MM.1S (cell line): ENCODE measurements around the gene WBP4.
"Not testable (repeated sequence)": the region's sequence is repeated elsewhere in the genome, so short reads cannot be mapped to it uniquely, and the experiment has no call there.

Experiments
- DNase-seq: peaks from one replicate; pipeline ENCODE4 v3.0.0-alpha.2; 2015
- H2AFZ ChIP-seq: fragments of 300-600 bp; sonication (generic); 2 replicates; pipeline ENCODE4 v1.6.0; 2016; ENCODE audit warnings: antibody characterized with exemption, low read length
- H3F3A ChIP-seq: fragments of 300-600 bp; sonication (generic); 2 replicates; pipeline ENCODE4 v1.6.1; 2016; ENCODE audit warnings: mild to moderate bottlenecking, antibody characterized with exemption, low read length, moderate library complexity, mixed read lengths; ENCODE audit not compliant: insufficient read depth
- H3K27ac ChIP-seq: fragments of 300-600 bp; sonication (generic); 2 replicates; pipeline ENCODE4 v1.5.1; 2016; ENCODE audit warnings: mild to moderate bottlenecking, low read length
- H3K27me3 ChIP-seq: fragments of 300-600 bp; sonication (generic); replicated peaks from 2 replicates; pipeline ENCODE4 v1.6.0; 2016; ENCODE audit warnings: low read length; ENCODE audit not compliant: insufficient read depth
- H3K36me3 ChIP-seq: fragments of 300-600 bp; sonication (generic); replicated peaks from 2 replicates; pipeline ENCODE4 v1.6.1; 2016; ENCODE audit warnings: mild to moderate bottlenecking, low read length, mixed read lengths; ENCODE audit not compliant: insufficient read depth
- H3K4me1 ChIP-seq: fragments of 300-600 bp; sonication (generic); 2 replicates; pipeline ENCODE4 v1.6.1; 2016; ENCODE audit warnings: low read length, mixed read lengths
- H3K4me2 ChIP-seq: fragments of 300-600 bp; sonication (generic); 2 replicates; pipeline ENCODE4 v1.6.0; 2016; ENCODE audit warnings: low read depth, low read length
- H3K4me3 ChIP-seq: fragments of 300-600 bp; sonication (generic); 2 replicates; pipeline ENCODE4 v1.5.1; 2016; ENCODE audit warnings: low read length, mixed read lengths
- H3K79me2 ChIP-seq: fragments of 300-600 bp; sonication (generic); 2 replicates; pipeline ENCODE4 v1.6.1; 2016; ENCODE audit warnings: mixed run types, low read length, mixed read lengths
- H3K9ac ChIP-seq: fragments of 300-600 bp; sonication (generic); 2 replicates; pipeline ENCODE4 v1.6.1; 2016; ENCODE audit warnings: low read length, mixed read lengths
- H3K9me2 ChIP-seq: fragments of 300-600 bp; sonication (generic); replicated peaks from 2 replicates; pipeline ENCODE4 v1.6.1; 2016; ENCODE audit warnings: mild to moderate bottlenecking, low read length, mixed read lengths; ENCODE audit not compliant: insufficient read depth
- H3K9me3 ChIP-seq: fragments of 300-600 bp; sonication (generic); replicated peaks from 2 replicates; pipeline ENCODE4 v1.6.1; 2016; ENCODE audit warnings: mild to moderate bottlenecking, low read length, mixed read lengths; ENCODE audit not compliant: insufficient read depth
- H4K20me1 ChIP-seq: fragments of 300-600 bp; sonication (generic); 2 replicates; pipeline ENCODE4 v1.6.1; 2016; ENCODE audit warnings: mild to moderate bottlenecking, low read length, moderate library complexity, mixed read lengths; ENCODE audit not compliant: insufficient read depth
- CTCF ChIP-seq: fragments of 300-600 bp; sonication (generic); IDR thresholded peaks from 2 replicates; pipeline ENCODE4 v1.5.1; 2016; ENCODE audit warnings: antibody characterized with exemption, low read length, mixed read lengths
- EZH2 ChIP-seq: fragments of 300-600 bp; sonication (generic); optimal IDR thresholded peaks from 2 replicates; pipeline ENCODE3; 2017; ENCODE audit warnings: low read depth, mild to moderate bottlenecking, antibody characterized with exemption, low read length, mixed read lengths
- EZH2phosphoT487 ChIP-seq: fragments of 300-600 bp; sonication (generic); IDR thresholded peaks from 2 replicates; pipeline ENCODE4 v1.6.1; 2018; ENCODE audit warnings: antibody characterized with exemption, low read length

The WBP4 gene

GRCh38 chr13:41131660-41132511 is 70.6 kb downstream of the WBP4 start:
- Histone ChIP-seq H3K4me2 (peak overlapping the region; percentile 39; the same call in 1 of the 2 replicates), H3K9ac (peak overlapping the region; percentile 48; the same call in 1 of the 2 replicates), H2AFZ (peak overlapping the region; percentile 78), H3K4me3 (peak overlapping the region; percentile 78)
- not testable (repeated sequence) for H3K27ac ChIP-seq, DNase-seq, H3K9me3 ChIP-seq, H3F3A ChIP-seq, H3K4me1 ChIP-seq, H4K20me1 ChIP-seq, H3K9me2 ChIP-seq, H3K36me3 ChIP-seq, H3K27me3 ChIP-seq, H3K79me2 ChIP-seq

- peak within 1 kb of the TSS; percentile 78 for H3K4me3 ChIP-seq
- peak within 1 kb of the TSS; percentile 47 for H3K4me2 ChIP-seq
- no peaks in the 10 kb centered on the region for H4K20me1 ChIP-seq
- peak within 1 kb of the TSS; percentile 86 for H2AFZ ChIP-seq
- no peak for TF ChIP-seq EZH2
- TF ChIP-seq CTCF, result no peak
- no peak for TF ChIP-seq EZH2phosphoT487
- H3K36me3 ChIP-seq, result no peaks in the 10 kb centered on the region
- DNase-seq, result peak; percentile 90
- no peaks in the 10 kb centered on the region for H3F3A ChIP-seq
- no peak within 1 kb of the TSS for H3K27ac ChIP-seq
- no peaks in the 10 kb centered on the region for H3K79me2 ChIP-seq
- no peaks in the 10 kb centered on the region for H3K9me3 ChIP-seq
- H3K9ac ChIP-seq, result peak within 1 kb of the TSS; percentile 62; the same call in 1 of the 2 replicates
- no peaks in the 10 kb centered on the region for H3K9me2 ChIP-seq
- H3K4me1 ChIP-seq, result no peaks in the 10 kb centered on the region
- no peaks in the 10 kb centered on the region for H3K27me3 ChIP-seq
Measured at GRCh38 chr13:41132512-41133152, 71.3 kb downstream of the WBP4 start, which contains the start of gene KBTBD6. Gene KBTBD6 (minus strand): TSS chr13:41132802. CDS start chr13:41132511, 291 bp downstream.
